GM23338 (cell line): ENCODE measurements around the gene ETV3. TPM values are rescaled to one million over a fixed set of nuclear protein-coding genes. Genes with fewer than 3 reads are reported as not detected.

Experiments used
- ATAC-seq: fragments of 200-7000 bp; cut with Tn5 transposase; 3 replicates; pipeline ENCODE4 v1.9.1; 2020
- DNase-seq: peaks from one replicate; pipeline ENCODE4 v3.0.0-alpha.2; 2015; ENCODE audit warnings: low spot score
- H2AFZ ChIP-seq: fragments of 200-600 bp; sonication (generic); 2 replicates; pipeline ENCODE4 v1.8.0; 2016; ENCODE audit warnings: antibody characterized with exemption, mild to moderate bottlenecking, moderate library complexity
- H3F3A ChIP-seq: fragments of 200-600 bp; sonication (generic); replicated peaks from 2 replicates; pipeline ENCODE4 v1.8.0; 2017; ENCODE audit warnings: antibody characterized with exemption, mixed run types, low read depth
- H3K27ac ChIP-seq: fragments of 200-600 bp; sonication (generic); 2 replicates; pipeline ENCODE4 v1.6.1; 2016; ENCODE audit warnings: low read depth
- H3K27me3 ChIP-seq: fragments of 200-600 bp; sonication (generic); 2 replicates; pipeline ENCODE4 v1.8.0; 2016; ENCODE audit warnings: mild to moderate bottlenecking, mixed run types, moderate library complexity; ENCODE audit not compliant: insufficient read depth
- H3K36me3 ChIP-seq: fragments of 200-600 bp; sonication (generic); 2 replicates; pipeline ENCODE4 v1.8.0; 2016; ENCODE audit warnings: mild to moderate bottlenecking; ENCODE audit not compliant: insufficient read depth
- H3K4me1 ChIP-seq: fragments of 200-600 bp; sonication (generic); 2 replicates; pipeline ENCODE4 v1.8.0; 2016; ENCODE audit warnings: mild to moderate bottlenecking, moderate library complexity; ENCODE audit not compliant: insufficient read depth
- H3K4me2 ChIP-seq: fragments of 200-600 bp; sonication (generic); 2 replicates; pipeline ENCODE4 v1.7.1; 2017; ENCODE audit warnings: mixed run types
- H3K4me3 ChIP-seq: fragments of 200-600 bp; sonication (generic); 2 replicates; pipeline ENCODE4 v1.6.1; 2016; ENCODE audit warnings: mixed run types
- H3K79me2 ChIP-seq: fragments of 200-600 bp; sonication (generic); replicated peaks from 2 replicates; pipeline ENCODE4 v1.8.0; 2017; ENCODE audit warnings: mild to moderate bottlenecking; ENCODE audit not compliant: insufficient read depth
- H3K9me2 ChIP-seq: fragments of 200-600 bp; sonication (generic); 2 replicates; pipeline ENCODE4 v1.8.0; 2017; ENCODE audit not compliant: insufficient read depth
- H4K20me1 ChIP-seq: fragments of 200-600 bp; sonication (generic); replicated peaks from 2 replicates; pipeline ENCODE4 v1.8.0; 2017; ENCODE audit warnings: mild to moderate bottlenecking; ENCODE audit not compliant: insufficient read depth
- H3K27ac Mint-ChIP-seq: 2 replicates; pipeline ENCODE4 v1.8.0; 2020; ENCODE audit warnings: inconsistent platforms, mild to moderate bottlenecking, moderate library complexity, mixed read lengths
- H3K27me3 Mint-ChIP-seq: 3 replicates; pipeline ENCODE4 v1.8.0; 2022; ENCODE audit warnings: low read depth, mild to moderate bottlenecking, moderate library complexity, mixed read lengths, inconsistent platforms; ENCODE audit not compliant: insufficient read depth, poor library complexity
- H3K36me3 Mint-ChIP-seq: 3 replicates; pipeline ENCODE4 v1.8.0; 2021; ENCODE audit warnings: low read depth, mild to moderate bottlenecking, inconsistent platforms, moderate library complexity, mixed read lengths
- H3K4me1 Mint-ChIP-seq: 3 replicates; pipeline ENCODE4 v1.8.0; 2020; ENCODE audit warnings: mild to moderate bottlenecking, inconsistent platforms, mixed read lengths
- H3K4me3 Mint-ChIP-seq: 3 replicates; pipeline ENCODE4 v1.8.0; 2021; ENCODE audit warnings: moderate library complexity, mild to moderate bottlenecking, inconsistent platforms, mixed read lengths
- H3K9me3 Mint-ChIP-seq: 3 replicates; pipeline ENCODE4 v1.8.0; 2020; ENCODE audit warnings: moderate library complexity, mild to moderate bottlenecking, inconsistent platforms, mixed read lengths
- EZH2phosphoT487 ChIP-seq: fragments of 200-600 bp; sonication (generic); IDR thresholded peaks from one replicate; pipeline ENCODE4 v1.8.1; 2018; ENCODE audit warnings: antibody characterized with exemption; ENCODE audit not compliant: unreplicated experiment
- JUNB ChIP-seq: IDR thresholded peaks from one replicate; pipeline ENCODE4 v1.6.1; 2016; ENCODE audit warnings: antibody characterized with exemption; ENCODE audit not compliant: unreplicated experiment
- NANOG ChIP-seq: IDR thresholded peaks from 2 replicates; pipeline ENCODE4 v1.6.1; 2016; ENCODE audit warnings: antibody characterized with exemption, borderline replicate concordance
- REST ChIP-seq: IDR thresholded peaks from one replicate; pipeline ENCODE4 v1.6.1; 2018; ENCODE audit warnings: antibody characterized with exemption; ENCODE audit not compliant: unreplicated experiment
- ZNF114 ChIP-seq: fragments of 250-450 bp; sonication (Bioruptor Pico); IDR thresholded peaks from 2 replicates; pipeline ENCODE4 v1.5.0; 2020; ENCODE audit warnings: mild to moderate bottlenecking, moderate library complexity
- ZNF331 ChIP-seq: fragments of 250-450 bp; sonication (Bioruptor Pico); IDR thresholded peaks from 2 replicates; pipeline ENCODE4 v1.5.0; 2020; ENCODE audit warnings: low read depth, mild to moderate bottlenecking, moderate library complexity
- polyA plus RNA-seq: library from polyadenylated mRNA; unstranded; fragments of >200 nt; fragmentation: Nextera tagmentation; extraction: Ambion mirVana; gene quantifications from 2 replicates; pipeline ENCODE4 v1.2.1, GENCODE V29; 2016
- total RNA-seq: library from RNA; depleted of rRNA; stranded (reverse); fragments of >200 nt; shearing (Covaris generic); gene quantifications from 2 replicates; pipeline ENCODE4 v1.2.3, GENCODE V29; 2014
- TF ChIP-seq, protein P1 (sequence below): IDR thresholded peaks from 2 replicates; pipeline ENCODE4 v1.6.1; 2016; ENCODE audit warnings: antibody characterized with exemption
- TF ChIP-seq, protein P2 (sequence below), 2 experiments: fragments of 200-600 bp in 1 of 2; sonication (generic) in 1 of 2; conservative IDR thresholded peaks; 2 replicates each; pipeline versions ENCODE4 v1.5.1 to v1.6.1; 2016 to 2017; ENCODE audit warnings: antibody characterized with exemption in 2 of 2, low read depth in 2 of 2, mild to moderate bottlenecking in 2 of 2, moderate library complexity in 1 of 2

Gene ETV3
- total and polyA plus RNA-seq, 2 experiments from 2014 or later = 8.1 to 19.6 TPM

DNA sequence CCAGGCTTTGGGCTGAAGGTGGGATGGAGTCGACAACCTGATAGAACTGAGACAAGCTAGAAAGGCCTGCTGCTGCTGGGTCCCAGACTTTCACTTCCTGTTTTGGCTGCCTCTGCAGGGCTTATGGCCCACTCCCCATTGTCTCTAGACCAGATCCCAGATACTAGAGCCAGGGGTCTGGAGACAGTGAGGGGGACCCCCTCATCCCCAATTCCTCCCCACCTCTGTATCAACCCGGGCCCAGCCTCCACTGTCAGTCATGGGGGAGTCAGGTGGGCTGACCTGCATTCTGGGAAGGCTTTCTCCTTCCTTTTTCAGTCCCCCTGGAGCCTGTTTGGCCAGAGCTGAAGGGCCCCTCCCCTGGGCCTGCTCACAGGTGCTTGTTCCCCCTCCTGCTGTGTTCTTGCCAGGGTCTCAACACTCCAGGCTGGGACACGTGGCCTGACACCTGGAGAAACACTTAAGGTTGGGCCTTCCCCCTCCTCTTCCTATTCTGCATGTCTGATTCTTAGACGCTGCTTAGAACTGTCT lies 20.6 kb downstream of the ETV3 start (continued):
- no peak for TF ChIP-seq REST

GRCh38 chr1:157116737-157117103 lies 21.5 kb downstream of the ETV3 start:
- Mint-ChIP-seq H3K9me3 (no peaks in the 10 kb centered on the region; the same call in 1 of the 3 replicates), H3K36me3 (no peaks in the 10 kb centered on the region; the same call in 2 of the 3 replicates), H3K27me3 (peaks cover 25% of the 10 kb centered on the region), H3K4me1 (peaks cover 68% of the 10 kb centered on the region), H3K4me3 (no peak overlapping the region), H3K27ac (no peak overlapping the region)
- TF ChIP-seq JUNB (no peak), NANOG (no peak), EZH2phosphoT487 (no peak), ZNF114 (CRISPR knock-in tag) (no peak), REST (no peak), ZNF331 (CRISPR knock-in tag) (no peak)
- TF ChIP-seq, protein P1, sequence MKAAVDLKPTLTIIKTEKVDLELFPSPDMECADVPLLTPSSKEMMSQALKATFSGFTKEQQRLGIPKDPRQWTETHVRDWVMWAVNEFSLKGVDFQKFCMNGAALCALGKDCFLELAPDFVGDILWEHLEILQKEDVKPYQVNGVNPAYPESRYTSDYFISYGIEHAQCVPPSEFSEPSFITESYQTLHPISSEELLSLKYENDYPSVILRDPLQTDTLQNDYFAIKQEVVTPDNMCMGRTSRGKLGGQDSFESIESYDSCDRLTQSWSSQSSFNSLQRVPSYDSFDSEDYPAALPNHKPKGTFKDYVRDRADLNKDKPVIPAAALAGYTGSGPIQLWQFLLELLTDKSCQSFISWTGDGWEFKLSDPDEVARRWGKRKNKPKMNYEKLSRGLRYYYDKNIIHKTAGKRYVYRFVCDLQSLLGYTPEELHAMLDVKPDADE = no peak
- TF ChIP-seq, protein P2, sequence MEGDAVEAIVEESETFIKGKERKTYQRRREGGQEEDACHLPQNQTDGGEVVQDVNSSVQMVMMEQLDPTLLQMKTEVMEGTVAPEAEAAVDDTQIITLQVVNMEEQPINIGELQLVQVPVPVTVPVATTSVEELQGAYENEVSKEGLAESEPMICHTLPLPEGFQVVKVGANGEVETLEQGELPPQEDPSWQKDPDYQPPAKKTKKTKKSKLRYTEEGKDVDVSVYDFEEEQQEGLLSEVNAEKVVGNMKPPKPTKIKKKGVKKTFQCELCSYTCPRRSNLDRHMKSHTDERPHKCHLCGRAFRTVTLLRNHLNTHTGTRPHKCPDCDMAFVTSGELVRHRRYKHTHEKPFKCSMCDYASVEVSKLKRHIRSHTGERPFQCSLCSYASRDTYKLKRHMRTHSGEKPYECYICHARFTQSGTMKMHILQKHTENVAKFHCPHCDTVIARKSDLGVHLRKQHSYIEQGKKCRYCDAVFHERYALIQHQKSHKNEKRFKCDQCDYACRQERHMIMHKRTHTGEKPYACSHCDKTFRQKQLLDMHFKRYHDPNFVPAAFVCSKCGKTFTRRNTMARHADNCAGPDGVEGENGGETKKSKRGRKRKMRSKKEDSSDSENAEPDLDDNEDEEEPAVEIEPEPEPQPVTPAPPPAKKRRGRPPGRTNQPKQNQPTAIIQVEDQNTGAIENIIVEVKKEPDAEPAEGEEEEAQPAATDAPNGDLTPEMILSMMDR (conservative IDR thresholded peaks at IDR 0.05; ENCODE audit: low read depth in 2 of 2) = no peak
- Histone ChIP-seq H3K27ac (no peak overlapping the region), H3K4me2 (no peak overlapping the region), H3K4me3 (no peak overlapping the region), H3K9me2 (no peaks in the 10 kb centered on the region), H3K36me3 (no peaks in the 10 kb centered on the region), H3K4me1 (peaks cover 55% of the 10 kb centered on the region), H3F3A (peaks cover 9% of the 10 kb centered on the region; the same call in 1 of the 2 replicates), H3K27me3 (no peaks in the 10 kb centered on the region; the same call in 1 of the 2 replicates), H4K20me1 (no peaks in the 10 kb centered on the region), H3K79me2 (no peaks in the 10 kb centered on the region), H2AFZ (no peak overlapping the region)
- ATAC-seq = no peak
- no peak for DNase-seq
